ENCODE results near the gene PLCD4. TPM values are rescaled to one million over a fixed set of nuclear protein-coding genes. Genes with fewer than 3 reads are reported as not detected.

PLCD4 gene
- total and polyA plus RNA-seq, 4 donors, result 0.05 to 0.51 (median 0.12) TPM

DNA sequence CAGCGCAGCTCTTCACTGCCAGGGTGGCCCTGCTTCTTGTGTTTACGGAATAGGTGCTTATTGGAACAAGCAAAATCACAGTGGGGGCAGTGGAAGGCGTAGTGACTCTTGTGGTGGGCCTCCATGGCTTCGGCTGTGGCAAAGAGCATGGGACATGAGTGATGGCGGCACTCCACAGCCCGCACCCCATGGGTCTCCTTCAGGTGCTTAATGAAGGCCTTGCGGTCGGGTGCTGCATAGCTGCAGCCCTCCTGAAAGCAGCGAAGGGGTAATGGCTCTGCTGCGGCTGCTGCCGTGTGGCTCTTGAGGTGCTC lies 41.0 kb downstream of the PLCD4 start:
- WGBS, result 90% methylated on average over 11 of the region's 11 CpGs
- DNase-seq (ENCODE audit: low spot score), result no peak
- H3K27ac ChIP-seq (ENCODE audit: low read depth in 1 of 2, low read length in 2 of 2), result no peak overlapping the region
- peaks cover 19 to 78% (median 41%) of the 10 kb centered on the region in 4 donors for H3K36me3 ChIP-seq (ENCODE audit: control insufficient read depth in 4 of 4, insufficient read depth in 3 of 4, low read depth in 1 of 4, low read length in 3 of 4)
- H3K9me3 ChIP-seq (ENCODE audit: control insufficient read depth in 4 of 4, low read length in 3 of 4), result no peaks in the 10 kb centered on the region
- H3K9ac ChIP-seq (ENCODE audit: low read depth in 1 of 2, low read length in 2 of 2), result no peak overlapping the region
- TF ChIP-seq FOXA2 (IDR thresholded peaks at IDR 0.05) (no peak), CTCF (IDR thresholded peaks at IDR 0.05; ENCODE audit: low read depth, low read length, missing input control) (no peak), YY1 (IDR thresholded peaks at IDR 0.05) (no peak)
- TF ChIP-seq, protein P1, sequence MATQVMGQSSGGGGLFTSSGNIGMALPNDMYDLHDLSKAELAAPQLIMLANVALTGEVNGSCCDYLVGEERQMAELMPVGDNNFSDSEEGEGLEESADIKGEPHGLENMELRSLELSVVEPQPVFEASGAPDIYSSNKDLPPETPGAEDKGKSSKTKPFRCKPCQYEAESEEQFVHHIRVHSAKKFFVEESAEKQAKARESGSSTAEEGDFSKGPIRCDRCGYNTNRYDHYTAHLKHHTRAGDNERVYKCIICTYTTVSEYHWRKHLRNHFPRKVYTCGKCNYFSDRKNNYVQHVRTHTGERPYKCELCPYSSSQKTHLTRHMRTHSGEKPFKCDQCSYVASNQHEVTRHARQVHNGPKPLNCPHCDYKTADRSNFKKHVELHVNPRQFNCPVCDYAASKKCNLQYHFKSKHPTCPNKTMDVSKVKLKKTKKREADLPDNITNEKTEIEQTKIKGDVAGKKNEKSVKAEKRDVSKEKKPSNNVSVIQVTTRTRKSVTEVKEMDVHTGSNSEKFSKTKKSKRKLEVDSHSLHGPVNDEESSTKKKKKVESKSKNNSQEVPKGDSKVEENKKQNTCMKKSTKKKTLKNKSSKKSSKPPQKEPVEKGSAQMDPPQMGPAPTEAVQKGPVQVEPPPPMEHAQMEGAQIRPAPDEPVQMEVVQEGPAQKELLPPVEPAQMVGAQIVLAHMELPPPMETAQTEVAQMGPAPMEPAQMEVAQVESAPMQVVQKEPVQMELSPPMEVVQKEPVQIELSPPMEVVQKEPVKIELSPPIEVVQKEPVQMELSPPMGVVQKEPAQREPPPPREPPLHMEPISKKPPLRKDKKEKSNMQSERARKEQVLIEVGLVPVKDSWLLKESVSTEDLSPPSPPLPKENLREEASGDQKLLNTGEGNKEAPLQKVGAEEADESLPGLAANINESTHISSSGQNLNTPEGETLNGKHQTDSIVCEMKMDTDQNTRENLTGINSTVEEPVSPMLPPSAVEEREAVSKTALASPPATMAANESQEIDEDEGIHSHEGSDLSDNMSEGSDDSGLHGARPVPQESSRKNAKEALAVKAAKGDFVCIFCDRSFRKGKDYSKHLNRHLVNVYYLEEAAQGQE (IDR thresholded peaks at IDR 0.05), result no peak
- peaks cover 0 to 24% (median 17%) of the 10 kb centered on the region in 4 donors for H3K4me1 ChIP-seq (ENCODE audit: control insufficient read depth in 4 of 4, insufficient read depth in 4 of 4, low read length in 3 of 4)
- no peaks in the 10 kb centered on the region for H3K27me3 ChIP-seq (ENCODE audit: control insufficient read depth in 4 of 4, insufficient read depth in 4 of 4, low read length in 3 of 4)
- no peak overlapping the region for H3K4me3 ChIP-seq (ENCODE audit: low read depth in 1 of 3, low read length in 3 of 3)

DNA sequence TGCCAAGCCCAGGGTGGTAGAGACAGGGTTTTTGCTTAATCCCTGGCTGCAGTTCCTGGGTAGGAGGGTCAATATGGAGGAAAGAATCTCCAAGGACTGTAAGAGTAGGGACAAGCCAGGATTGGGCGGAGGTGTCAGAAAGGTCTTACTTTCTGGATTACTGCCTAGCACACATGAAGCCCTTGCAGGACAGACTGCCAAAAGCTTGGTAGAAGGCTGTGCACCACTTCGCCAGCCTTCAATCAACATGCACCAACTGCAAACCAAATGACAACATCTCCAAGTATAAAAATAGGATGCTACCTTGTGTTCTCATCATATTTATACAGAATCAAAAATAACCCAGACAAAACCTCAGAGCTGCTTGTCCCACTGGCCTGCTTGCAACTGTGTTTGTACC lies 48.1 kb downstream of the PLCD4 start:
- 94% methylated on average over 2 of the region's 2 CpGs for WGBS
- Histone ChIP-seq H3K27me3 (ENCODE audit: control insufficient read depth in 4 of 4, insufficient read depth in 4 of 4, low read length in 3 of 4) (no peaks in the 10 kb centered on the region), H3K9ac (ENCODE audit: low read depth in 1 of 2, low read length in 2 of 2) (no peak overlapping the region), H3K36me3 (ENCODE audit: control insufficient read depth in 4 of 4, insufficient read depth in 3 of 4, low read depth in 1 of 4, low read length in 3 of 4) (peaks cover 11 to 44% (median 25%) of the 10 kb centered on the region in 4 donors), H3K27ac (ENCODE audit: low read depth in 1 of 2, low read length in 2 of 2) (no peak overlapping the region), H3K9me3 (ENCODE audit: control insufficient read depth in 4 of 4, low read length in 3 of 4) (no peaks in the 10 kb centered on the region), H3K4me1 (ENCODE audit: control insufficient read depth in 4 of 4, insufficient read depth in 4 of 4, low read length in 3 of 4) (peaks cover 9 to 22% (median 15%) of the 10 kb centered on the region in 4 donors), H3K4me3 (ENCODE audit: low read depth in 1 of 3, low read length in 3 of 3) (no peak overlapping the region)
- no peak for TF ChIP-seq FOXA1 (IDR thresholded peaks at IDR 0.05)
- no peak for TF ChIP-seq HNF4A (conservative IDR thresholded peaks at IDR 0.05)
- no peak for TF ChIP-seq CTCF (IDR thresholded peaks at IDR 0.05; ENCODE audit: low read depth, low read length, missing input control)
- TF ChIP-seq, protein P1 (IDR thresholded peaks at IDR 0.05), result no peak
- no peak for TF ChIP-seq RAD21 (IDR thresholded peaks at IDR 0.05)
- no peak for TF ChIP-seq HNF4G (IDR thresholded peaks at IDR 0.05)
- no peak for TF ChIP-seq FOXA2 (IDR thresholded peaks at IDR 0.05)
- TF ChIP-seq YY1 (IDR thresholded peaks at IDR 0.05), result no peak
- TF ChIP-seq, protein P2, sequence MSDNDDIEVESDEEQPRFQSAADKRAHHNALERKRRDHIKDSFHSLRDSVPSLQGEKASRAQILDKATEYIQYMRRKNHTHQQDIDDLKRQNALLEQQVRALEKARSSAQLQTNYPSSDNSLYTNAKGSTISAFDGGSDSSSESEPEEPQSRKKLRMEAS (IDR thresholded peaks at IDR 0.05), result no peak
- no peak for TF ChIP-seq NR2F2 (IDR thresholded peaks at IDR 0.05)
- TF ChIP-seq EGR1 (IDR thresholded peaks at IDR 0.05; ENCODE audit: low read depth in 2 of 2), result no peak
- no peak for TF ChIP-seq JUND (IDR thresholded peaks at IDR 0.05)
- no peak for TF ChIP-seq GABPA (IDR thresholded peaks at IDR 0.05 in 1 of 2, conservative IDR thresholded peaks at IDR 0.05 in 1 of 2)
- TF ChIP-seq, protein P3, sequence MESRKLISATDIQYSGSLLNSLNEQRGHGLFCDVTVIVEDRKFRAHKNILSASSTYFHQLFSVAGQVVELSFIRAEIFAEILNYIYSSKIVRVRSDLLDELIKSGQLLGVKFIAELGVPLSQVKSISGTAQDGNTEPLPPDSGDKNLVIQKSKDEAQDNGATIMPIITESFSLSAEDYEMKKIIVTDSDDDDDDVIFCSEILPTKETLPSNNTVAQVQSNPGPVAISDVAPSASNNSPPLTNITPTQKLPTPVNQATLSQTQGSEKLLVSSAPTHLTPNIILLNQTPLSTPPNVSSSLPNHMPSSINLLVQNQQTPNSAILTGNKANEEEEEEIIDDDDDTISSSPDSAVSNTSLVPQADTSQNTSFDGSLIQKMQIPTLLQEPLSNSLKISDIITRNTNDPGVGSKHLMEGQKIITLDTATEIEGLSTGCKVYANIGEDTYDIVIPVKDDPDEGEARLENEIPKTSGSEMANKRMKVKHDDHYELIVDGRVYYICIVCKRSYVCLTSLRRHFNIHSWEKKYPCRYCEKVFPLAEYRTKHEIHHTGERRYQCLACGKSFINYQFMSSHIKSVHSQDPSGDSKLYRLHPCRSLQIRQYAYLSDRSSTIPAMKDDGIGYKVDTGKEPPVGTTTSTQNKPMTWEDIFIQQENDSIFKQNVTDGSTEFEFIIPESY (IDR thresholded peaks at IDR 0.05), result no peak
- TF ChIP-seq ATF3 (IDR thresholded peaks at IDR 0.05), result no peak
- TF ChIP-seq SP1 (IDR thresholded peaks at IDR 0.05), result no peak
- DNase-seq (ENCODE audit: low spot score), result no peak

Measured in liver (tissue), 9 donors.